ENCODE results near the gene RMP24.
"Not testable (repeated sequence)": the region's sequence is repeated elsewhere in the genome, so short reads cannot be mapped to it uniquely, and the experiment has no call there.

The RMP24 gene

GRCh38 chr18:36024241-36024640 is 51.8 kb downstream of the RMP24 start:
- H3K27ac ChIP-seq (ENCODE audit: low read depth, low read length); H3K79me2 ChIP-seq (ENCODE audit: control insufficient read depth, insufficient read depth, low read length, unreplicated experiment); H2AFZ ChIP-seq (ENCODE audit: low read length, unreplicated experiment); H3K27me3 ChIP-seq (ENCODE audit: insufficient read depth, low read length); H3K4me3 ChIP-seq (ENCODE audit: low read depth, low read length); H3K36me3 ChIP-seq (ENCODE audit: insufficient read depth, low read length); H3K4me1 ChIP-seq (ENCODE audit: control insufficient read depth, insufficient read depth, low read length, unreplicated experiment): not testable (repeated sequence)

GRCh38 chr18:36025025-36025424 is 52.5 kb downstream of the RMP24 start:
- Histone ChIP-seq H3K36me3 (ENCODE audit: insufficient read depth, low read length) (peaks cover 9% of the 10 kb centered on the region; the same call in 1 of the 2 replicates), H3K27ac (ENCODE audit: low read depth, low read length) (no peak overlapping the region), H2AFZ (ENCODE audit: low read length, unreplicated experiment) (no peak overlapping the region), H3K4me1 (ENCODE audit: control insufficient read depth, insufficient read depth, low read length, unreplicated experiment) (no peaks in the 10 kb centered on the region), H3K4me3 (ENCODE audit: low read depth, low read length) (no peak overlapping the region), H3K79me2 (ENCODE audit: control insufficient read depth, insufficient read depth, low read length, unreplicated experiment) (no peaks in the 10 kb centered on the region), H3K27me3 (ENCODE audit: insufficient read depth, low read length) (no peaks in the 10 kb centered on the region)

- Histone ChIP-seq H3K27me3 (ENCODE audit: insufficient read depth, low read length) (no peaks in the 10 kb centered on the region), H2AFZ (ENCODE audit: low read length, unreplicated experiment) (no peak overlapping the region), H3K79me2 (ENCODE audit: control insufficient read depth, insufficient read depth, low read length, unreplicated experiment) (peaks cover 2% of the 10 kb centered on the region), H3K4me3 (ENCODE audit: low read depth, low read length) (no peak overlapping the region), H3K27ac (ENCODE audit: low read depth, low read length) (no peak overlapping the region), H3K36me3 (ENCODE audit: insufficient read depth, low read length) (peaks cover 9% of the 10 kb centered on the region; the same call in 1 of the 2 replicates), H3K4me1 (ENCODE audit: control insufficient read depth, insufficient read depth, low read length, unreplicated experiment) (no peaks in the 10 kb centered on the region)
Measured at GRCh38 chr18:36028859-36029258, 56.4 kb downstream of the RMP24 start.
